Measurements from ENCODE around the gene ATP10A. TPM values are rescaled to one million over a fixed set of nuclear protein-coding genes. Genes with fewer than 3 reads are reported as not detected.
"Not testable (repeated sequence)": the region's sequence is repeated elsewhere in the genome, so short reads cannot be mapped to it uniquely, and the experiment has no call there.

Gene ATP10A
- total and polyA plus RNA-seq, 7 donors, result 0.08 to 0.60 (median 0.36) TPM

- Histone ChIP-seq H3K36me3 (ENCODE audit: insufficient read depth in 1 of 2, low read depth in 1 of 2) (no peaks in the 10 kb centered on the region), H3K9me3 (no peaks in the 10 kb centered on the region), H3K27ac (no peak overlapping the region), H3K4me3 (no peak overlapping the region), H3K27me3 (ENCODE audit: insufficient read depth in 3 of 3, low read length in 2 of 3) (no peaks in the 10 kb centered on the region), H3K4me1 (no peaks in the 10 kb centered on the region)
- DNase-seq (no peak), ATAC-seq (no peak)
- intact Hi-C loops (cut with DNase I), result no loop called here
- WGBS, 3 donors, result 79 to 86% (median 85%) methylated on average over 5 of the region's 5 CpGs
- TF ChIP-seq, protein P1, sequence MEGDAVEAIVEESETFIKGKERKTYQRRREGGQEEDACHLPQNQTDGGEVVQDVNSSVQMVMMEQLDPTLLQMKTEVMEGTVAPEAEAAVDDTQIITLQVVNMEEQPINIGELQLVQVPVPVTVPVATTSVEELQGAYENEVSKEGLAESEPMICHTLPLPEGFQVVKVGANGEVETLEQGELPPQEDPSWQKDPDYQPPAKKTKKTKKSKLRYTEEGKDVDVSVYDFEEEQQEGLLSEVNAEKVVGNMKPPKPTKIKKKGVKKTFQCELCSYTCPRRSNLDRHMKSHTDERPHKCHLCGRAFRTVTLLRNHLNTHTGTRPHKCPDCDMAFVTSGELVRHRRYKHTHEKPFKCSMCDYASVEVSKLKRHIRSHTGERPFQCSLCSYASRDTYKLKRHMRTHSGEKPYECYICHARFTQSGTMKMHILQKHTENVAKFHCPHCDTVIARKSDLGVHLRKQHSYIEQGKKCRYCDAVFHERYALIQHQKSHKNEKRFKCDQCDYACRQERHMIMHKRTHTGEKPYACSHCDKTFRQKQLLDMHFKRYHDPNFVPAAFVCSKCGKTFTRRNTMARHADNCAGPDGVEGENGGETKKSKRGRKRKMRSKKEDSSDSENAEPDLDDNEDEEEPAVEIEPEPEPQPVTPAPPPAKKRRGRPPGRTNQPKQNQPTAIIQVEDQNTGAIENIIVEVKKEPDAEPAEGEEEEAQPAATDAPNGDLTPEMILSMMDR (IDR thresholded peaks at IDR 0.05), result no peak
These were observed 222.7 kb downstream of the ATP10A start for GRCh38 chr15:25640381-25640780.

DNA sequence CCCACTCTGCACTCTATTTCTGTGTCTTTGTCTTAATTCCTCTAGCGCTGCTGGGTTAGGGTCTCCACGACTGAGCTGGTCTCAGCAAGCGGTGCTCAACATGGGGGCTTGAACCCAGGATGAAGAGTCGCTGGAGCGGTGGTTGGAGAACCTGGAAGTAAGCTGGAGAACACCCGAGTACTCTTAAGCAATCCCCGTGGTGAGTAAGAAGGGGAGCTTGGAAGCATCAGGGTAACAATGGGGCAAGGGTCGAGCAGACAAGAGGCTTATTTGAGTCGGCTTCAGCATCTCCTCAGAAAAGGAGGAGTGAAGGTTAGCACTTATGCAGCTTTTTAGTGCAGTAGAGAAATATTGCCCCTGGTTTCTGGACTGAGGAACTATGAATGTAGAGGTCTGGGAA, 226.6 kb downstream of the ATP10A start:
- not testable (repeated sequence) for H3K36me3 ChIP-seq (ENCODE audit: insufficient read depth in 1 of 2, low read depth in 1 of 2); H3K9me3 ChIP-seq; H3K4me1 ChIP-seq; DNase-seq; H3K27ac ChIP-seq; H3K4me3 ChIP-seq; ATAC-seq; H3K27me3 ChIP-seq (ENCODE audit: insufficient read depth in 3 of 3, low read length in 2 of 3)
- intact Hi-C loops (cut with DNase I), result loop anchor here in 1 of 2 donors (10.0 kb wide), 1 partner anchor 62 kb away; no protein-coding TSS in a partner anchor
- WGBS, 3 donors, result 85 to 90% (median 89%) methylated on average over 9 of the region's 9 CpGs

- no peaks in the 10 kb centered on the region for H3K4me1 ChIP-seq
- H3K36me3 ChIP-seq (ENCODE audit: insufficient read depth in 1 of 2, low read depth in 1 of 2), result no peaks in the 10 kb centered on the region
- intact Hi-C loops (cut with DNase I), result loop anchor here in 1 of 2 donors (10.0 kb wide), 1 partner anchor 60 kb away; no protein-coding TSS in a partner anchor
- H3K27ac ChIP-seq, result no peak overlapping the region
- H3K4me3 ChIP-seq, result no peak overlapping the region
- no peaks in the 10 kb centered on the region for H3K9me3 ChIP-seq
- H3K27me3 ChIP-seq (ENCODE audit: insufficient read depth in 3 of 3, low read length in 2 of 3), result no peaks in the 10 kb centered on the region
- ATAC-seq, result no peak
- DNase-seq, result no peak
- TF ChIP-seq, protein P1 (IDR thresholded peaks at IDR 0.05), result no peak
These were observed 227.9 kb downstream of the ATP10A start for GRCh38 chr15:25635191-25635590.

DNA sequence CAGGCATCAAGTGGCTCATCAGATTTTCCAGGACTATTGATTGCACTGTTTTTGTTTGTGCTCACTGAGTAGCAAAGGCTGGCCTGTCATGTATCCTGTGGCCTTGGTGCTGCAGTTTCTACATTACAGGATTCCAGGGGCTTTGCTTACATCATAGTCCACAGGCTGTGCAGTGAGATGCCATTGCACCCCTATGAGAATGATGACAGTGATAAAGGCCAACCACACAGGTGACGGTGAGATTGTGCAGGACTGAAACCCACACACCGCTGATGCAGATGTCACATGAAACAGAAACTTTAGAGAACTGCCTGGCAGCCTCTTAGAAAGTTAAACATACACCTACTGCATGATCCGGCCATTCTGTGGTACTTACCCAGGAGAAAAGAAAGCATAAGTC, 229.3 kb downstream of the ATP10A start:
- Histone ChIP-seq H3K4me1 (no peaks in the 10 kb centered on the region), H3K9me3 (no peaks in the 10 kb centered on the region), H3K4me3 (no peak overlapping the region), H3K36me3 (ENCODE audit: insufficient read depth in 1 of 2, low read depth in 1 of 2) (no peaks in the 10 kb centered on the region), H3K27me3 (ENCODE audit: insufficient read depth in 3 of 3, low read length in 2 of 3) (no peaks in the 10 kb centered on the region), H3K27ac (no peak overlapping the region)
- 59 to 61% (median 60%) methylated on average over 3 of the region's 3 CpGs for WGBS, 3 donors
- intact Hi-C loops (cut with DNase I), result loop anchor here in 1 of 2 donors (10.0 kb wide), 1 partner anchor 59 kb away; no protein-coding TSS in a partner anchor
- DNase-seq (no peak), ATAC-seq (no peak)
- TF ChIP-seq, protein P1 (IDR thresholded peaks at IDR 0.05), result no peak

GRCh38 chr15:25631971-25632370, 231.2 kb downstream of the ATP10A start:
- Histone ChIP-seq H3K36me3 (ENCODE audit: insufficient read depth in 1 of 2, low read depth in 1 of 2) (no peaks in the 10 kb centered on the region), H3K27ac (no peak overlapping the region), H3K9me3 (no peaks in the 10 kb centered on the region), H3K27me3 (ENCODE audit: insufficient read depth in 3 of 3, low read length in 2 of 3) (no peaks in the 10 kb centered on the region), H3K4me3 (no peak overlapping the region), H3K4me1 (no peaks in the 10 kb centered on the region)
- no peak for DNase-seq
- ATAC-seq, result no peak
- TF ChIP-seq, protein P1 (IDR thresholded peaks at IDR 0.05), result no peak
- 78 to 82% (median 82%) methylated on average over 8 of the region's 8 CpGs for WGBS, 3 donors
- intact Hi-C loops (cut with DNase I), result loop anchor here in 1 of 2 donors (10.0 kb wide), 1 partner anchor 57 kb away; no protein-coding TSS in a partner anchor
